ENCODE measurements around the gene PPP1R12B.
"Not testable (repeated sequence)": the region's sequence is repeated elsewhere in the genome, so short reads cannot be mapped to it uniquely, and the experiment has no call there.

The PPP1R12B gene

DNA sequence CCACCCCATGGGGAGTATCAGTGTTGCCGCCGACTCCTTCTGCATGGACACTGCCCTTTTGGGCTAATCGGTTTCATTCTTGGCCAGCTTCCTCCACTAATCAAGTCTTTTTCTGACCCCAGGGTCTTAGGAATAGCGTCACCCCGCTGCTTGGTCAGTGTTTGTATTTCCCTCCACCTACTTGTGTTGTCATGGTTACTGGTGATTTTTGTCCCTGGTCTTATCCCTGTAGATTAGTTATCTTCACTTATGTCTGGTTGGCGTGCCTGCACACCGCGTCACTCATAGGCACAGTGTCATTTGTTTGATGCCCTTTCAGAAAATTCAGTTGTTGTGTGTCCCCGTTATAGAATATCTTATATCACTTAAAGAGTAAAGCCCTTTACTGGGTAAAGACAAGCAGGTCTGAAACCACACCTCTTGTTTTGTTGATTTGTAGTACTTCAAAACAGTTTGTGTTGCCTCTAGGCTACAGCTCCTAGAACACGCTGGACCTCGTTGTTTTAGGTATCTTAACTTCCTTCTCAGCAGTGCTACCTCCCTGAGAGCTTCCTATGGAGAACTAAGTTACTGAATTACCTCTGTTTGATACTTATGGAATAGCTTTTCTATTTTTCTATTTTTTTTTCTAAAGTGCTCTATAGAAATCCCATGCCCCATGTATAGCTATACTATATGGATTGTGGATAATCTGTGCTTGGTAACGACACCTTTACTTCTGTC is 868 bp downstream of the PPP1R12B start:
- peak; percentile 56 to 79 (median 64) for DNase-seq

DNA sequence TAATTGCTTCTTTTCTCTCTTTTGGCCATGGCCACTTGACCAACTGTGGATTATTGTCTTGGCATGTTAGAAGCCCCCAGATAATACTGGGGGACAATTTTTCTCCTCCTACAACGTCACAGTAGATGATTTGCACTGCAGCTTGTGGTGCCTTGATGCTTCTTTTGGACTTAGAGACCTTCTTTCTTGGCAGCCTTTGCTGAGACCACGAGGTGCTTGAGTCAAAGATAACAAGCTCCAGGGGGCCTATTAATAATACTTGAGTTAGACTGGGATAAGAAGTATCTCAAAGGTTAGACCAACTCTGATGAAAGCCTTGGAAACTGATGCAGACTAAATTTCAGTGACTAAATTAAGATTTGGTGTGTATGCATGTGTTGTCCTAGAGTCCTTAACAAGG is 3.2 kb downstream of the PPP1R12B start:
- DNase-seq = no peak

DNA sequence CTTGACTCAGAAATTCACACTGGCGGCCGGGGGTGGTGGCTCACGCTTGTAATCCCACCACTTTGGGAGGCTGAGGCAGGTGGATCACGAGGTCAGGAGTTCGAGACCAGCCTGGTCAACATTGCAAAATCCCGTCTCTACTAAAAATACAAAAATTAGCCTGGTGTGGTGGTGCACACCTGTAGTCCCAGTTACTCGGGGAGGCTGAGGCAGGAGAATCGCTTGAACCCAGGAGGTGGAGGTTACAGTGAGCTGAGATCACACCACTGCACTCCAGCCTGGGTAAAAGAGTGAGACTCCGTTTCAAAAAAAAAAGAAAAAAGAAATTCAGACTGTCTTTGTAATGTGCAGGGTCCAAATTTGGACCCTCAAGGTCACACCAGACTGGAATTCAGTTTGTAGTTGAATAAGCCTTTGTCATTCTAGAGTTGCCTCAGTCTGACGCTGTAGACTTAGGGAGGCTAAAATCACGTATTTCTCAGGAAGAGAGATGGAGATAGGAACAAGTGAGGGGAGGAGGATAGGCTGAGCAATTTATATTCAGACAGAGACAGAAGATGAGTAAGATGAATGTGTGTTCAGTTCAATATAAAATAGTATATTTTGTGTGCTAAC is 4.2 kb downstream of the PPP1R12B start:
- not testable (repeated sequence) for DNase-seq

DNA sequence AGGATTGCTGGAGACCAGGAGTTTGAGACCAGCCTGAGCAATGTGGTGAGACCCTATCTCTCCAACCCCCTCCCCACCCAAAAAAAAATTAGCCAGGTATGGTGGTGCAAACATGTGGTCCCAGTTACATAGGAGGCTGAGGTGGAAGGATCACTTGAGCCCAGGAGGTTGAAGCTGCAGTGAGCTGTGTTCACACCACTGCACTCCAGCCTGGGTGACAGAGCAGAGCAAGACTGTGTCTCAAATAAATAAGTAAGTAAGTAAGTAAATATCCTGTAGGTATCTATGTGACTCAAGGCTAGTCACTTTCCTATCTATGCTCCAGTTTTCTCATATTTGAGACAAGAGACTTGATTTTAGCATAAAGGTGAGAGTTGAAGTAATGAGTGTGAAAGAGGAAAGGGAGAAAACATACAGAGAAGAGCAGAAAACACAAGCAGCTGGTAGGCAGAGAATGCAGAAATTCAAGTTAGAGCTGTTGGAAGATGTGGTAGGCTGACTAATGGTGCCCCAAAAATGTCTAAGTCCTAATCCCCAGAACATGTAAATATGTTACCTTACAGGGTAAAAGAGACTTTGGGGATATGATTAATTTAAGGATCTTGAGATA is 7.5 kb downstream of the PPP1R12B start:
- DNase-seq = no peak

DNA sequence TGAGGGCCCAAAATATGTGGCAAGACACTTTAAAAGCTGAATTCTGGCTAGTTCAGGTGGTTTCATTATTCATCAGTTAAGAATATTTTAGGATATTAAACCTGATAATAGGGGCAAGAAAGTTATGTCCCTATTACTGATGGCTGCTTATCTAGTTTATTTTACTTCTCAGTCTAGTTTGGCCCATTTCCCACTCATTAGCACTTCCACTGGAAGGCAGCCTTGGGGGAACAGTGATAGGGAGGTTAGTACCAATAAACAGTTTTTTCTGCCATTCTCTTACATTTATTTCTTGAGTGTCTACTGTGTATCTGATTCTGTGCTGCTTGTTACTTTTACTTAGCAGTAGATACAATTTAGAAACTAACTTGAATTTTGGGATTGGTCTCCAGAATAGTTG is 9.0 kb downstream of the PPP1R12B start:
- DNase-seq = no peak

DNA sequence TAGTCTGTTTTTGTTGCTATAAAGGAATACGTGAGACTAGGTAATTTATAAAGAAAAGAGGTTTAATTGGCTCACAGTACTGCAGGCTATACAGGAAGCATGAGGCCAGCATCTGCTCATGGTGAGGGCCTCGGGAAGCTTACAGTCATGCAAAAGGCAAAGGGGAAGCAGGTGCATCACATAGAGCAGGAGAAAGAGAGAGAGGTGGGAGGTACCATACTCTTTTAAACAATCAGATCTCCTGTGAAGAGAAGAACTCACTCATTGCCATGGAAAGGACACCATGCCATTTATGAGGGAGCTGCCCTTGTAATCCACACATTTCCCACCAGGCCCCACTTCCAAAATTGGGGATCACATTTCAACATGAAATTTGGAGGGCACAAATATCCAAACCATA is 12.7 kb downstream of the PPP1R12B start:
- DNase-seq = no peak

DNA sequence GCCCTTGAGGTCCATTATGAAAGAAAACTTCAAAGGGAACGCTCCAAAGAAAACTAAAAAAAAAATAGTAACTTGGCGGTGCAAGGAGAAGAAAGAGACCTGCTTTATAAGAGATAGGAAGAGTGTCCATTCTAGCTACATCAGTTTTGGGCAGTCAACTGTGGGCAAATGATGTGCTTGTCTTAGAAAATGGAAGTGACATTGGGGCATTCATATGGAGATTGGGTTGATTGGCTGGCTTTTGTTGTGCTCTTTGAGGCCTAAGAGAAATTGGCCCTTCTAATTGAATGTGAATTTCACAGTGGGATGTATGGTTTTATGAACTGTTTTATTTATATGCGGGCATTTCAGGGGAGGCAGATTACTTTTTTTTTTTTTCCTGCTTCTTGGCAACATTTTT is 13.2 kb downstream of the PPP1R12B start:
- DNase-seq = no peak

DNA sequence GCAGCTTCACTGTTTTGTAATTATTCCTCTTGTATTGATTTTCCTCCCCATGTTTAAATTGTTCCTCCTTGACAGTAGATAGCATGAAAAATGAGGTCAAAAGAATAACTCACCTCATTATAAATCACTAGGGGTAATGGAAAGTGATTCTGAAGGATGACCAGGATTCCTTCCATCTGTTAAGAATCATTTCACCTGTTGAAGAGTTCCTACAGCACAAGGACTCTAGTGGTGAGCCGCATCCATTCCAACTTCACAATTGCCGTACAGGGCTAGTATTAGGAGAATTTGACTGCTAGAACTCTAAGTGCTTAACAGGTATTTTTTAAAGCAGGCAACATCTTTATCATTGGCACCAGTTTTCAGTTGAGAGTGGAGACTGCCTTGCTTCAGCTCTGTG is 13.7 kb downstream of the PPP1R12B start:
- DNase-seq = no peak

DNA sequence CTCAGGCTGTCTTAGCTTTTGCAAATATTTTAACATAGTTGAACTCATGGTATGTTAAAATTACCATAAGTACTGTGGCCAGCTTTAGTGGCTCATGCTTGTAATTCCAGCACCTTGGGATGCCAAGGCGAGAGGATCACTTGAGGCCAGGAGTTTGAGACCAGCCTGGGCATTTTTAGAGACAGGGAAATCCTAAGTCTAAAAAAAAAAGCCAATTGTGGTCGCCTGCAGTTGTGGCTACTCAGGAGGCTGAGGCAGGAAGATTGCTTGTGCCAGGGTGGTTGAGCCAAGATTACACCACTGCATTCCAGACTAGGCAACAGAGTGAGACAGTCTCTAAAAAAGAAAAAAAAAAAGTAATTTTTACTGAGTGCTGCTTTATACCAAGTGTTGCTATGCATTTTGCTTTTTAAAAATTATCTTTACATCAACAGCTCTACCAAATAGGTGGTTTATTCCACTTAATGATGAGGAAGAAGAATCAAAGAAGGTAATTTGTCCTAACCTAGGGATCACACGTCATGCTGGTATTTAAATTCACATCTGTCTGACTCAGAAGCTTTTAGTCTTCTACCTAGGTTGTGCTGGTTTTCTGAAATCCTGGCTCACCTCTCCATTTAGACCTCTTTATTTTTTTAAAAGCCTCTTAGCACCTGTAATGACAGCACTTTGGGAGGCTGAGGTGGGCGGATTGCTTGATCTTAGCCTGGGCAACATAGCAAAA is 16.8 kb downstream of the PPP1R12B start:
- no peak for DNase-seq

DNA sequence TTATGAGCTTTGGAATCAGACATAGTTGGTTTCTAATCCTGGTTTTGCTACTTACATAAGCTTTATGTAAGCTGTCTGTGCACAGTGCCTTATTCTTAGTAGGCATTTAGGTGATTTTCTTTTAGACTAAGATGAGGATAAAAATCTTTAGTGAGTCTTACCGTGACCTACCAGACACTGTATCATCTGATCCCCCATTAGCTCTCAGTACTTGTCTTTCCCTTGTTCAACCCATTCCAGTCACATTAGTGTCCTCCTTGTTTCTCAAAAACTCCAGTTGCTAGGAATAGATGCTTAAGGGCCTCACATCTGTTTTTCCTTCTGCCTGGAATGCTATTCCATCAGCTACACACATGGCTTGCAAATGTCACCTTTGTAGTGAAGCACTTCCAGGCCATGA is 18.8 kb downstream of the PPP1R12B start:
- no peak for DNase-seq

DNA sequence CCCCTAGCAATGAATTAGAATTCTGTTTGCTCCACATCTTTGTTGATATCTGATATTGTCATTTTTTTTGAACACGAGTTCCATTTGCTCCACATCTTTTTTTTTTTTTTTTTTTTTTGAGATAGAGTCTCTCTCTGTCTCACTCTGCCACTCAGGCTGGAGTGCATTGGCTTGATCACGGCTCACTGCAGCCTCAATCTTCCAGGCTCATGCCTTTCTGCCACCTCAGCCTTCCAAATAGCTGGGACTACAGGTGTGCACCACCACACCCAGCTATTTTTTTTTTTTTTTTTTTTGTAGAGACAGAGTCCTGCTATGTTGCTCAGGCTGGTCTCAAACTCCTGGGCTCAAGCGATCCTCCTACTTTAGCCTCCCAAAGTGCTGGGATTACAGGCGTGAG is 22.4 kb downstream of the PPP1R12B start:
- not testable (repeated sequence) for DNase-seq

DNA sequence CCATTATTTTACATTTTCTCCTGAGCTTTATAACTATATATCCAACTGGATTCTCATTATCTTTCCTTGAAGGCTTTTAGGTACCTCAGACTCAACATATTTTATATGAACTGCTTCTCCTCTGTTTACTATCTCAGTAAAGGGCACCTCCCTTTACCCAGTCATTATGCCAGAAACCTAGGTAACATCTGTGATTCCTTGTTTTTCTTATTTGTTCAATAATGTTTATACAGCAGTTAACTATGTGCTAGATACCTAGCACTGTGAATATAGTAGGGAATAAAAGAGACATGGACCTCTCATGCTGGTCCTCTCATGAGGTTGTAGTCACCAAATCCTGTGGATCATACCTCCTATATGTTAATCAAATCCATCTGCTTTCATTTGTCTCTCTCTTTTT is 25.6 kb downstream of the PPP1R12B start:
- DNase-seq = no peak

DNA sequence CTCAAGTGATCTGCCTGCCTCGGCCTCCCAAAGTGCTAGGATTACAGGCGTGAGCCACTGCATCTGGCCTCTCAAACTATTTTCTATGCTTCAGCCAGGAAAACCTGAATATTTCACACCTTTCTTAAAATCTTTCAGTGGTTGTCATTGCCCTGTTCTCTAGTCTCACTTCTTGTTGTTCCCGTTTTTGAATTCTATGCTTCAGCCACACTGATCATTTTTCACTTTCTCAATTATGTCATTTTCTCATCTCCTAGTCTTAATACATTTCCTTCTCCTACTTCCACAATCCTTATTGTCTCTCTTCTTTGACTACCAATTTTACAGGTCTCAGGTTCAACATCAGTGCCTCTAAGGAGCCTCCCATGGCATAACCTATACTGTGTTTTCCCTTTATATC is 26.7 kb downstream of the PPP1R12B start:
- peak in 2 of 3 donors; percentile 20 to 27 for DNase-seq

DNA sequence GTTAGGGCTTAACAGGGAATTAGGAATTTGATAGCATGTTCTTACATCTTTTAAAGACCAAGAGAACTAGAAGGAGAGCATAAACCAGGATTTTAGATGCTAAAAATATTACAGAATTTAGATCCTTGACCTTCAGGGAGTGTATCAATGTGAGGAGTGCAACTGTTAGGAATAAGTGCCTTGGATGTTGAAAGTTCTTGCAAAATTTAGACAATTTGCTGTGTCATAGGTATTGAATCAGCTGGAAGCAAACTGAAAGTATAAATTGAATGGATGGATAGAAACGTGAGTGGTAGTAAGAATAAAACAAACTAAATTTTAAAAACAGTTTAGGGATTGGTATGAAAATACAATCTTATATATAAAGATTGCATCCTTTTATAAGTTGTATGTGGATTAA is 27.7 kb downstream of the PPP1R12B start:
- DNase-seq = peak in 2 of 3 donors; percentile 28 to 37

DNA sequence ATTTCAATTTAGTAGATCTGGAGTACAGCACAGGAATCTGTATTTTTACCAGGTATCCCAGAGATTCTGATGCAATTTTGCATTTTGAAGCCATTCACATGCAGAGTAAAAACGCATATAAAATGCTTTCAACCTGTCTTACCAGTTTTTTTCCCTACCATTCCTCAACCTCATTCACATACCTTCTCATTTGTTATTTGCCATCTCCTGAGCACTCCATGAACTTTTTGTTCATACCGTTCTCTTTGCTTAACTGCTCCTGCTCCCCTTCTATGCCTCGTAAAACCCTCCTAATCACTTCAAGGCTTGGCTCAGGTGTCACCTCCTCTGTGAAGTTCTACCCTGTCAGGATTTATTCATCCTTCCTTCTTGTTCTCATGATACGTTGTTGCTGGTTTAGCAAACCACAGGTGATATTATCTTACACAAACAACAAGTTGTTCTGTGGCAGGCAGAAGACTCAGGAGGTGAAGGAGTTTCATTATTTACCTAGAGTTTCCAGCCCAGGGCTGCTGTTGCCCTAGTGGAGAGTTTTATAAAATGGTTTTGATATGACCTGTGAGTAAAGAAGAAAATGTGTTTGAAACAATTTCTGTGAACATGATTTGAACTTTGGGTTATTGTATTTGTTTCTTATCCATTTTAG is 31.5 kb downstream of the PPP1R12B start:
- not testable (repeated sequence) for DNase-seq

DNA sequence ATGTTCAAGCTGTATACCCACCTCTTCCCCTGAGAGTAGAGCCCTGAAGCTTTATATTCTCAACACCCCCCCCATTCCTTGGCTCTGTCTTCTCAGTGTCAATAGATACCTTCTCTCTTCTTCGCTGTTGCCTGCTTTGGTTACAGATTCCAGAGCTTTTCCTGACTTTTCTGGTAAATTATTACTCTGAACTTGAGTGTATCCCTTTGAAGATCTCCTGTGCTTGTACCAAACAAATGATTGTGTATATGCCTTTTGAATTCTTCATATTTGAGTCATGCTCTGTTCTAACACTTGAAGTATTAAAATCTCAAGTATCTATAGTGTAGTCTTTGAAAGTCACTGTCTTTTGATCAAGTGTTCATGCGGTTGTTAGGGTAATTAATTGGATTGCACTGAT is 32.0 kb downstream of the PPP1R12B start:
- not testable (repeated sequence) for DNase-seq

DNA sequence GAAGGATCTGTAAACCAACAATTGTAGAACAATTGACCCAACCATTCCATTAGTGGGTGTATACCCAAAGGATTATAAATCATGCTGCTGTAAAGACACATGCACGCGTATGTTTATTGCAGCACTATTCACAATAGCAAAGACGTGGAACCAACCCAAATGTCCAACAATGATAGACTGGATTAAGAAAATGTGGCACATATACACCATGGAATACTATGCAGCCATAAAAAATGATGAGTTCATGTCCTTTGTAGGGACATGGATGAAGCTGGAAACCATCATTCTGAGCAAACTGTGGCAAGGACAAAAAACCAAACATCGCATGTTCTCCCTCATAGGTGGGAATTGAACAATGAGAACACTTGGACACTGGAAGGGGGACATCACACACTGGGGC is 33.4 kb downstream of the PPP1R12B start:
- DNase-seq = not testable (repeated sequence)

DNA sequence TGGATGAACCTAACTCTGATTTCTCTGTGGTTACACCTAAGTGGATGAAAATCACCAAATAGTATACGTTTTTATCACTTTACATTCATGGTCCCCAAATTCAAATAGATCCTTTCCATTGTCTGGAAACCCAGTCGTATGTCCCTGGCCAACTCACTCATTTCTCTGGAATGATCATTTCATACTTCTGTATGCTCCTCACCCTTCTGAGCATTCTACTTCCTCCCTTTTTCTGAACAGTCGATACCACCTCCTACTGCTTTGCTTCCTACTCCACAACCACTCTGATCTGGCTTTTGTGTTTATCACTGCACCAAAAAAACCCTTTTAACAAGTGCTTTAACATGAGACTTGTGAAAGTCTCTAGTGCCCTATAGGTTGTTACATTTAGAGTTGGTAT is 47.3 kb downstream of the PPP1R12B start:
- peak; percentile 22 to 29 (median 22) for DNase-seq

DNA sequence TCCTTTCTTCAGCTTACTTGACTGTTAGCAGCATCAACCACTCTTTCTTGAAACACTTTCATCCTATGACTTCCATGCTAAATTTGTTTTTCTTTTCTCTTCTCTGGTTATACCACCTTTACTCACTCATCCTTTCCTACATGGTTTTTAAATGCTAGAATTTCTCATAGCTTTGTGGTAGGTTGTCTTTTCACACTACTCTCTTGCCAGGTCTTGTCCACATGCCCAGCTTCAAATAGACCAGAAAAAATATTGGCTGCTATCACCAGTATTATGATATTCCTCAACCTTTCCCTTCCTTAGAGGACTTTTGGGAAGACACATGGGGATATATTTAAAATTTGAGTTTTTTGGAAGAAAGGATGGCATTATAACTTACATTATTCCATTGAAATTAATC is 48.8 kb downstream of the PPP1R12B start:
- no peak for DNase-seq

DNA sequence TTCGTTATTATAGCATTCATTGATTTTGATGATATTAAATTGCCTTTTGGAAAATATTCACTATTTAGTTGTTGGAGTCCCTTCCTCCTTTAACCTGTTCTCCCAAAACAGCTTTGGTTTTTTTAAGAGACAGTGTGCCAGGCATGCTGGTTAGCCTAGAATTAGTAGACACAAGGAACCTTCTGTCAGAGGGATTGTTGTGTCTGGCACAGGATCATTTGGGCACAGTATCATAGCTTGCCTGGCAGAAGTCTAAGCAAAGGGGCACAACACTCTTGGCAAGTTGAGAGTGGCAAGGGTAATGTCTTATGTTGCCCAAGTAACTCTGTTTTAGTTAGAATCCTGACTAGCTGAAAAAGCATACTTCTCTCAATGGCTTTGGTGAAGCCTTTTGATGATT is 49.9 kb downstream of the PPP1R12B start:
- DNase-seq = not testable (repeated sequence)

DNA sequence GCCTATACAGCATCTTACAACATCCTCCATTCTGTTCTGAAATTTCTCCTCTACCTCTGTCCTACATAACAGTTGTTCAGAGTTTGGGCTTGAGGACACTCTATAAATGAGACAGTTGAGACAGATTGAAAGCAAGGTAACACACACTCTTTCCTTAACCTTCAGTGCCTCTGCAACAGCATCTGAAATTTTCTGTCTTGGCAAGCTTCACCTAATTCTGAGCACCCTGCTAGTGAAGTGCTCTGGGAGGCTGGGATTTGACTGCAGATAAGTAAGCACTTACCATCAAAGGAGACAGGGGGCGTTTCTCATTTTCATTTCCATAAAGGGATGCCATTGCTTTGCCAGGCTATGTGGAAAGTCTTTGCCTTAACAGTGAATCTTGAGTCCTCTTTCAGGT is 53.3 kb downstream of the PPP1R12B start:
- DNase-seq = not testable (repeated sequence)

DNA sequence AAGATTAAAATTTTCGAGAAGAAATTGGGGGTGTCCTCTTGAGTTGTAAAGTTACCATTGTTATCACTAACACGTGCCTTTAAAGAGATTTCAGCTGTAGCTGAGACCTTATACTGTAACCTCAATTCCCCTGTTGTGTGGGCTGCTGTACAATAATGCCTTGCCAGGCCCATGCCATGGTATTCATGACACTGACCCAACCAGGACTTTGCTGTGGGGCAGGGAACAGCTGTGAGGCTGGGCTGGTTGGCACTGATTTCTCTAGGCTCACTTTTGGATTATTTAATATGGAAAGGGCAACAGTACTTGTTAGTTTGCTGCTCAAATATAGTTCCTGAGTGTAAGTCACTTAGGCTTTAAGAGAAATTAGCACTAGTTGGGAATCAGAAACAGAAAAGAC is 54.9 kb downstream of the PPP1R12B start:
- not testable (repeated sequence) for DNase-seq

DNA sequence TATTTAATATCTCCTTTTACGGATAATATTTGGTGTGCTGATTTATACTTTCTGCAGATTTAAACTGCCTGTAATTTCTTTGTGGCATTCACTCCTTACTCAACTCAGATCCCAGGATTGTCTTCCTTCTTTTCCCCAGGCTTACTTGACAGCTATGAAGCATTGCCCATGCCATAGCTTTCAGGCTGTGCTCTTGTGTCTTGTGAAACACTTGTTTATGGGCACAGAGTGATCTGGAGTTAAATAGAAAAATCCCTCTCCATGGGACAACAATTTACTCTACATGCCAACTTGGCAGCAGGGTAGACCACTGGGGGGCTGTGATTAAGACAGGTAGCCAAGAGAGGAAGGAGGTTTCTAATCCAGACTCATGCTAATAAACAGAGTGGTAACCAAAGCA is 57.4 kb downstream of the PPP1R12B start:
- DNase-seq = no peak

Measured in suppressor macrophage treated with lipopolysaccharide for 1 hour (primary cell).